Putamen (tissue), 1 donor: ENCODE data around the gene TTYH3.
"Not testable (repeated sequence)": the region's sequence is repeated elsewhere in the genome, so short reads cannot be mapped to it uniquely, and the experiment has no call there.

ENCODE experiments used
- DNase-seq: peaks from one replicate; pipeline ENCODE4 v3.0.0-alpha.2; 2016; ENCODE audit warnings: low spot score

TTYH3 gene

DNA sequence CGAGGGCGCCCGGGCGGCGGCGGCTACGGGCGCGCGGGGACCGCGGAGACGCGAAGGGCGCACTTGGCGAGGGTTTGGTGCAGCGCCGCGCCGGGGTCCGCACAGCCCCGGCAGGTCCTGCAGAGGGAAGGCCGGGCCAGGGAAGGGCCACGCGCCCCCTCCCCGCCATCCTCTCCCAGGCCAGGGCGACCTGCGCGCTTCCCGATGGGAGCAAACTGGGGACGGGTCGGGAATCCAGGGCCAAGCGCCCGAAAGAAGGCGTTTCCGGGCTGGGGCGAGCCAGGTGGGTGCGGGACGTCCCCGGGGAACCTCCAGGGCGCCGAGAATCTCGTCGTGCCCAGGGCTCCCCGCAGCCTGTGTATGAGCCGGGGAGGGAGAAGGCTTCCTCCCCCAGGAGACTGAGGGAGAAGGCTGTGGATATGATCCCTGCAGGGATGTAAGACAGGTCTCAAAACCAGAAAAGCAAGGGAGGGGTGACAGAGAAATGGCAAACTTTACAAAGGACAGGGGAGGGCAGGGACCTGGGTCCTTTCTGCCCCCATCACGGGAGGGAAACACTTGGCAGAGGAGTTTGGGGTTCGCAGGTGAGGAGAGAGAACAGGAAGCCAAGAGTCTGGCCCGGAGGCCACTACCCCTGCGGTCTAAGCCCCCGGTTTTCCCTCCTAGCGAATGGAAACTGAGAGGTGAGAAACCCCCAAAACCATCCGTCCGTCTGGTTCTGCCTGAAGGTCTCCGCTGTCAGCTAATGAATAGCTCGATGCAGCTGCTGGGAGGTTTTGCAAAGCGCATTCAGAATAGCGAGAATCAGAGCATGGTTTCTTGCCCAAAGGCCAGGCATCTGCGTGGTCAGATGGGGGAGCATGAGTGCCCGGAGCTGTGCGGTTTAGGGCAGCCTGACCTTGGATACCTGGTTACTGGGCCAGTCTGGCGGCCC, 56.9 kb downstream of the TTYH3 start:
- peak; percentile 45 for DNase-seq

DNA sequence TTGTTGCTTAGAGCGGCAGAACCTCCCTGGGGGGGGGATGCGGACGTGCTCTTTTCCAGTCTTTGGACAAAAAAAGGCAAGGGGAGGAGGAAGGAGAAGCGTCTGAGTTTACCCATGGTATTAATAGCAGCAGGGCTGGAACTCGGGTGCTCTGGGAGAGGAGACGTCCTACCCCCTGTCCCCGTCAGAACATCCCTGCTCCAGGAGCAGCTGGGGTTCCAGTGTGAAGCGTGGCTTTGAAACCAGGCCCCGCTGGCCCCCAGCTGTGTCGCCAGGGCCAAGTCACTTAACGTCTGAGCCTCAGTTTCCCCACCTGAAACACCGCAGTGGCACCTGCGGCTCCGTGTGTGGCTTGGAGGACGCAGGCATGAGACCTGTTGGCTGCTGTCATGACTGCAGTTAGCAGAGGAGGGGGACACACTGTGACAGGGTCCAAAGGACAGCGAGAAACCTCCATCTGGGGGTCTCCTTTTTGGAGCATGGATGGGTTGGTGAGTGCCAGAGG, 57.6 kb downstream of the TTYH3 start:
- DNase-seq: no peak

GRCh38 chr7:2689951-2690705, 58.3 kb downstream of the TTYH3 start:
- DNase-seq: no peak

GRCh38 chr7:2691011-2691707, 59.4 kb downstream of the TTYH3 start:
- no peak for DNase-seq

DNA sequence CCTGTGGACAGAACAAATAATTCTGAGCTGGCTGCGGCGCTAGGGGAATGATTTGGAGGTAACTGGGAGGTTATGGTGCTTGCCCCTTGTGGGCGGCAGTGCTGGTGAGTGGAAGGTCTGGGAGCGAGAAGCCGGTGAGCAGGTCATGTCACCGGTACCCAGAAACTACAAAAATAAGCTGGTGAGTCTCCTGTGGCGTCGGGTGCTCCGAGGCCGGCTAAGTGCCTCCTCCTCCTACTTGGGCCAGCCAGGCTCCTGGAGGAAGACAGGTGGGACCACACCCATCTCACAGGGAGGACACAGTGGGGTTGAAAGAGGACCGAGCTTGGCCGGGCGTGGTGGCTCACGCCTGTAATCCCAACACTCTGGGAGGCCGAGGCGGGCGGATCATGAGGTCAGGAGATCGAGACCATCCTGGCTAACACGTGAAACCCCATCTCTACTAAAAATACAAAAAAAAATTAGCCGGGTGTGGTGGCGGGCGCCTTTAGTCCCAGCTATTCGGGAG, 60.2 kb downstream of the TTYH3 start:
- DNase-seq: not testable (repeated sequence)

DNA sequence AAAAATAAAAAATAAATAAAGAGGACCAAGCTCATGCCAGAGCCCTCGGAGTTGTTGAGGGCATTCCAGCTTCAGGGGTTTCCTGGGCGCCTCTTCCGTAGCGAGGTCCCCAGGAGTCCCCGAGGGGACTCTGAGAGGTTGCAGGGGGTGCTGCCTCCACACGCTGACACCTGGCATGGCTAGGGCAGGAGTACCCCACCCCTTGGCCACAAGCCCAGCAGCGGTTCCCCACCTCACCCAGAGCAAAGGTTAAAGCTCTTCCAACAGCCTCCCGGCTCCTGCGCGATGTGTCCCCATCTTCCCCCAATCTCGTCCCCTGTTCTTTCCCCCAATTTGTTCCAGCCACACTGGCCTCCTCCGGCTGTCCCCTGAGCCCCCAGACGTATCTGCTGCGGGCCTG, 60.8 kb downstream of the TTYH3 start:
- DNase-seq: no peak

DNA sequence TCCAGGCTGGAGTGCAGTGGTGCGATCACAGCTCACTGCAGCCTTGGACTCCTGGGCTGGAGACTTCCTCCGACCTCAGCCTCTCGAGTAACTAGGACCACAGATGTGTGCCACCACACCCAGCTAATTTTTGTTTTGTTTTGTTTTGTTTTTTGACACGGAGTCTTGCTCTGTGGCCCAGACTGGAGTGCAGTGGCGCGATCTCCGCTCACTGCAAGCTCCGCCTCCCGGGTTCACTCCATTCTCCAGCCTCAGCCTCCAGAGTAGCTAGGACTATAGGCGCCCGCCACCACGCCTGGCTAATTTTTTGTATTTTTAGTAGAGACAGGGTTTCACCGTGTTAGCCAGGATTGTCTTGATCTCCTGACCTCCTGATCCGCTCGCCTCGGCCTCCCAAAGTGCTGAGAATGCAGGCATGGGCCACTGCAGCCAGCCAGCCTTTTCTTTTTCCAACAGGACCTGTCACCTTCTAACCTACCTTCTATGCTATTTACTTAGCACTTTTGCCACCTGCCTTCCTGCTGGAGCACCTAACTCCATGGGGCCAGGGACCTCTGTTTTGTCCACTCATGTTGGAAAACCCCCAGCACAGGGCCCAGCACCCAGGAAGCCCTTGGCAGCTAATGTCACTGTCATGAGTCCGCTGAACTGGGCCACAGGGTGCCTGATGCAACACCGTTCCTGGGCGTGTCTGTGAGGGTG, 61.8 kb downstream of the TTYH3 start:
- DNase-seq: not testable (repeated sequence)

DNA sequence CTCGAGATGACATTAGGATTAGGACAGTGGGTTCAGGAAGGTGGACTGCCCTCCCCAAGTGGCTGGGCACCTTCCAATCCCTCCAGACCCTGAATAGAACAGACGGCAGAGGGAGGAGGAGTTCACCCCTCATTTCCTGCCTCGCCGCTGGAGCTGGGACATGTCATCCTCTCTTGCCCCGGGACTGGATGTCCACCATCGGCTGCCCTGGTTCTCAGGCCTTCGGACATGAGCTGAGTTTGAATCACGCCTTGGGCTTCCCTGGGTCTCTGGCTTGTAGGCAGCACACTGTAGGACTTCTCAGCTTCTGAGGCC, 62.3 kb downstream of the TTYH3 start:
- DNase-seq: not testable (repeated sequence)

GRCh38 chr7:2698581-2699288, 66.9 kb downstream of the TTYH3 start:
- no peak for DNase-seq

DNA sequence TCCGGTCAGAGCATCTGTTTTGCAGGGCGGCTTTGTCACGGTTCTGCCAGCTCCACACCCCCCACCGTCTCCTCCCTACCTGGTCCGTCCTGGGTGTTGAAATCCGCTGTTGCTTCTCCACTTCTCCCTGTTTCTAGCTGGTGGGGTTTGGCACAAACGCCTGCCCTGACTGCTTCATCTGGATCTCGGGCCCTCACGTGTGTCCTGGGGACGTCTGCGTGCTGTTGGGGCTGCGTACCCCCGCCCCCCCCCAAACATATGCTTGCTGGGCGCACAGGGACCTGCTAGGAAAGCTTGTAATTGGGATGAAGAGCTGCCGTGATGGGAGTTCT, 67.5 kb downstream of the TTYH3 start:
- no peak for DNase-seq

DNA sequence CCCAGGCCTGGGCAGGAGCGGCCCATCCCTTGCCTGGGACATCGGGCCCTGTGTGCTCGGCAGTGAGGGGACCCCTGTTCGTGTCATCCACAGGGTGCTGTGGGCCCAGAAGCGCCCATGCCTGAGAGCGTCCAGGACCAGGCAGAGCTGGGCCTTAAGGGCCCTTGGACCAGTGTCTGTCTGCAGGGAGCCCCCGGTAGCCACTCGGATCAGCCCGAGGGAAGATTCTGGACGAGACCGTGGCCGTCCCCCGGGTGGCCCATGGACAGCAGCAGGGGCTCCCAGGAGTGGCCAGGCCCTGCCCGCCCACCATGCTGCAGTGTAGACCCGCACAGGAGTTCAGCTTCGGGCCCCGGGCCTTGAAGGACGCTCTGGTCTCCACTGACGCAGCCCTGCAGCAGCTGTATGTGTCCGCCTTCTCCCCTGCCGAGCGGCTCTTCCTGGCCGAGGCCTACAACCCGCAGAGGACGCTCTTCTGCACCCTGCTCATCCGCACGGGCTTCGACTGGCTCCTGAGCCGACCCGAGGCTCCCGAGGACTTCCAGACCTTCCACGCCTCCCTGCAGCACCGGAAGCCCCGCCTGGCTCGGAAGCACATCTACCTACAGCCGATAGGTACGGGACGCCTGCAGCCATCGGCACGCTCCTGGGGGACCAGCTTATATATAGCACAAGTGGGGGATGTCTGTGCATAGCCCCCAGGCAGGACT, 68.5 kb downstream of the TTYH3 start:
- no peak for DNase-seq

DNA sequence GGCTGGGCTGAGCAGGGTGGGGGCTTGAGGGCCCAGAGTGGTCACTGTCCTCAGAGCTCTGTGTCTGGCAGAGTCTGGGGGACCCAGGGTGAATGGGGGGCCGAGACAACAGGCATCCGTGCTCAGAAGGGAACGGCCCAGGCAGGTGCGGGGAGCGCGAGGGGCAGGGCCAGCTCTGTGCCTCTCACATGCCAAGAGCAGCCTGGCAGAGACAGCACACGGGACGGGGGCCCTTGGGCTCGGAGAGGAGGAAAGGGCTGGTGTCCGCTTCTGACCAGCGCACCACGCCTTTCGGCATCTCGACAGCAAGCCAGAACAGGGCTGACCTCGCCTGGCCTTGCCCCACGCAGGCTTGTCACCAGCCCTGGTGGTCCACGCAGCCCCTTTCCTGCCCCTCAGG, 69.6 kb downstream of the TTYH3 start:
- DNase-seq: no peak

DNA sequence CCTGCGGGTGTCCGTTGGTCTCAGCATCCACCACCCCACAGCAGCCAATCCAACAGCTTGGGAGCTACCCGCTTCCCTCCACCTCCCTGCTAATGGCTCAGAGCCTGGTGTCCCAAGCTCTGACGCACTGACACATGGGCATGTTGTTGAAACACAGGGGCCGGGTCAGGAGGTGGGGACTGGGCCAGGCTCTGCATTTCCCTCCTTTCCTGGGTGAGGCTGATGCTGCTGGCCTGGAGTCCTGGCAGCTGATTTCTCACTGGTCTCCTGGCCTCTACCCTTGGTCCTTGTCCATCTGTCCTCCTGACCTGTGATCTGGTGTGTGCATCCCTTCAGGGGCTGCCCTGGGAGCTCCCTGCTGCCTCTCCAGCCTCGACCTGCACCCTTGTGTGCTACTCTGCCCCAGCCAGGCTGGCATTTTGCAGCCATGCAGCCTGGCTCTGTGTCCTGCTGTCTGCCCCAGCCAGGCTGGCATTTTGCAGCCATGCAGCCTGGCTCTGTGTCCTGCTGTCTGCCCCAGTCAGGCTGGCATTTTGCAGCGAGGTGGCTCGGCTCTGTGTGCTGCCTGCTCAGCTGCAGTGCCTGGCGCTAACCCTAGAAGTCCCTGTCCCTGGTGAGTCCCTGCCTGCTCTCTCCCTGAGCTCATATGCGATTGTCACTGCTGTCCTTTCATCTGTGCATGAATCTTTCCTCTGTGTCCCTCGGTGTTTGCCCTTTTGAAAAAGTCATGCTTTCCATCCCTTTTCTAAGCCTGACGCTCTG, 70.2 kb downstream of the TTYH3 start:
- peak; percentile 82 for DNase-seq

GRCh38 chr7:2702594-2702957, 70.8 kb downstream of the TTYH3 start:
- DNase-seq: no peak

GRCh38 chr7:2705371-2706096, 73.7 kb downstream of the TTYH3 start:
- no peak for DNase-seq

DNA sequence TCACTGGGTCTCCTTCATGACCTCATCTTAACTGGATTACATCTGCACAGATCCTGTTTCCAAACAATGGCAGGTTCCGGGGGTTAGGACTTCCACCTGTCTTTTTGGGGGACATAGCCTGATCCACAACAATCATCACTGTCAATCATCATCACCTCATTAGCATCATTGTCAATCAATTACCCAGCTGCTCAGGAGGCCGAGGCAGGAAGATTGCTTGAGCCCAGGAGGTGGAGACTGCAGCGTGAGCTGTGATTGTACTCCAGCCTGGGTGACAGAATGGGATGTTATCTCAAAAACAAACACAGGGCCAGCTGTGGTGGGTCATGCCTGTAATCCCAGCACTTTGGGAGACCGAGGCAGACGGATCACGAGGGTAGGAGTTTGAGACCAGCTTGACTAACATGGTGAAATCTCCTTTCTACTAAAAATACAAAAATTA, 74.9 kb downstream of the TTYH3 start:
- no peak for DNase-seq

DNA sequence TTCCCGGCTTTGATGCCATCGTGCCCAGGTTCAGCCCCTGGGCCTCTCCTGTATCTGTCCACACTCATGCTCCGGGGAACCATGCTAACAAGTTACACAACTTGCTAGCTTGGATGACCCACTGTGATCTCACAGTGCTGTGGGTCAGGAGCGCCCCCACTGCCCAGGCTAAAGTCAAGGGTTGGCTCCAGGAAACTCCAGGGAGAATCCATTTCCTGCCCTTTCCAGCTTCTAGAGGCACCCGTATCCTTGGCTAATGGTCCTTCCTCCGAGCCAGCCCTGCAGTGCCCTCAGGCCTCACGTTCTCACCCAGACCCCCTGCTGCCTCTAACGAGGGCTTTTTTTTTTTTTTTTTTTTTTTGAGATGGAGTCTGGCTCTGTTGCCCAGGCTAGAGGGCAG, 75.7 kb downstream of the TTYH3 start:
- no peak for DNase-seq

DNA sequence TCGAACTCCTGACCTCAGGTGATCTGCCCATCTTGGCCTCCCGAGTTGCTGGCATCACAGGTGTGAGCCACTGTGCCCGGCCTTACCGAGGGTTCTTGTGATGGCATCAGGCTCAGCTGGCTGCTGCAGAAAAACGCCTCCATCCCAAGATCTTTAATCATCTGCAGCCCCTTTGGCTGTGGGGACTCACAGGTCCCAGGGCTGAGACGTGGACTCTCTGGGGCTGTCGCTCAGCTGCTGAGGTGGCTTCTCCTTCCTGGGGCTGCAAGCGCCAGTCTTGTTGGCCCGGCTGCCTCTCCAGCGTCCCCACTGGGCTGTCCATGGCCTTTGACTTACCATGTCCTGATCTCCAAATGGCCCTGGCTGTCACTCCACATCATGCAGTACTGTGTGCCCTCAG, 76.3 kb downstream of the TTYH3 start:
- DNase-seq: no peak
